ENCODE data around the gene ADCY9.
A peak's percentile ranks its signal among the peaks of the same experiment; 100 is the strongest.
"Not testable (repeated sequence)": the region's sequence is repeated elsewhere in the genome, so short reads cannot be mapped to it uniquely, and the experiment has no call there.

ADCY9 gene

DNA sequence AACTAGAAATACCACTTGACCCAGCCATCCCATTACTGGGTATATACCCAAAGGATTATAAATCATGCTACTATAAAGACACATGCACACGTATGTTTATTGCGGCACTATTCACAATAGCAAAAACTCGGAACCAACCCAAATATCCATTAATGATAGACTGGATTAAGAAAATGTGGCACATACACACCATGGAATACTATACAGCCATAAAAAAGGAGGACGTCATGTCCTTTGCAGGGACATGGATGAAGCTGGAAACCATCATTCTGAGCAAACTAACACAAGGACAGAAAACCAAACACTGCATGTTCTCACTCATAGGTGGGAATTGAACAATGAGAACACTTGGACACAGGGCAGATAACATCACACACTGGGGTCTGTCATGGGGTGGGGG is 174.1 kb downstream of the ADCY9 start:
- not testable (repeated sequence) for H3K27ac ChIP-seq (ENCODE audit: low read depth, low read length); H3K9me3 ChIP-seq (ENCODE audit: control insufficient read depth in 5 of 5, low read length in 5 of 5); H3K9ac ChIP-seq (ENCODE audit: low read length in 5 of 5); H3K4me3 ChIP-seq (ENCODE audit: low read depth in 1 of 5, low read length in 5 of 5); H3K27me3 ChIP-seq (ENCODE audit: control insufficient read depth in 5 of 5, insufficient read depth in 4 of 5, low read length in 5 of 5); H3K36me3 ChIP-seq (ENCODE audit: control insufficient read depth in 5 of 5, insufficient read depth in 5 of 5, low read length in 5 of 5)
- peaks cover 0 to 22% (median 19%) of the 10 kb centered on the region in 5 donors for H3K4me1 ChIP-seq (ENCODE audit: control insufficient read depth in 5 of 5, insufficient read depth in 5 of 5, low read length in 5 of 5)

DNA sequence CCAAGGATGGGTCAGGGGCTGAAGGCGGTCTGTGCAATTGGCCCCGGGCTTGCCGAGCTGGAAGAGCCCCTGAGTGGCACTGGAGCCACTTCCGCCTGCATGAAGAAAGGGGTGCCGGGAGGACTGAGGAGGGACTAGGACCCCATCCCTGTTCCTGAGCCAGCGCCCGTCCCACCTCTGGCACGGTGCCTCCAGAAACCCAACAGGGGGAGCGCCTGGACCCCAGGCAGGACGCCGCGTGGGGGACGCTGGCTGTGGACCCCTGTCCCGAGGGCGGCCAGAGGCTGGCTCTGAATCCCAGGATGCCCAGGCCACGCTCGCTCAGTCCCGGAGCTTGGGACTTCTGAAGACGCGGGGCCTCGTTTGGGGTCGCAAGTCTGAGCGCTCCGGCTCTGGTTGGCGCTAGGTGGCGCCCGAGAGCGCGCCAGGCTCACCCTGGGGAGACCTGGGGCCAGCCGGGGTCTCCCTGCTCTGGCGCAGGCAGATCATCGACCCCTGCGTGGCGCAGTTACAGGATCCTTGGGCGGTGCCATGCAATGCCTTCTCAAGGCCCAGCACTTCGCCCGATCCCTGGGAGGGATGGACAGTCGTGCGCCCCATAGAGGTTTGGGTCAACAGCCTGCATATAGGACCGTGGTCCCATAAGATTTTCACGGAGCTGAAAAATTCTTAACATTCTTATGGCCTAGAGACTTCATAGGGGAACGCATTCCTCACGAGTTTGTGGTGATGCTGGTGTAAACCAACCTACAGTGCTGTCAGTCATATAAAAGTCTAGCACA is 177.2 kb downstream of the ADCY9 start:
- Histone ChIP-seq H3K9me3 (ENCODE audit: control insufficient read depth in 5 of 5, low read length in 5 of 5) (no peaks in the 10 kb centered on the region), H3K27ac (ENCODE audit: low read depth, low read length) (no peak overlapping the region), H3K4me1 (ENCODE audit: control insufficient read depth in 5 of 5, insufficient read depth in 5 of 5, low read length in 5 of 5) (peaks cover 0 to 13% (median 12%) of the 10 kb centered on the region in 5 donors), H3K9ac (ENCODE audit: low read length in 5 of 5) (peak overlapping the region in 3 of 5 donors; percentile 55 to 66 (median 61)), H3K27me3 (ENCODE audit: control insufficient read depth in 5 of 5, insufficient read depth in 4 of 5, low read length in 5 of 5) (peaks cover 0 to 3% (median 2%) of the 10 kb centered on the region in 5 donors), H3K4me3 (ENCODE audit: low read depth in 1 of 5, low read length in 5 of 5) (peak overlapping the region; percentile 58 to 73 (median 67)), H3K36me3 (ENCODE audit: control insufficient read depth in 5 of 5, insufficient read depth in 5 of 5, low read length in 5 of 5) (no peaks in the 10 kb centered on the region)

DNA sequence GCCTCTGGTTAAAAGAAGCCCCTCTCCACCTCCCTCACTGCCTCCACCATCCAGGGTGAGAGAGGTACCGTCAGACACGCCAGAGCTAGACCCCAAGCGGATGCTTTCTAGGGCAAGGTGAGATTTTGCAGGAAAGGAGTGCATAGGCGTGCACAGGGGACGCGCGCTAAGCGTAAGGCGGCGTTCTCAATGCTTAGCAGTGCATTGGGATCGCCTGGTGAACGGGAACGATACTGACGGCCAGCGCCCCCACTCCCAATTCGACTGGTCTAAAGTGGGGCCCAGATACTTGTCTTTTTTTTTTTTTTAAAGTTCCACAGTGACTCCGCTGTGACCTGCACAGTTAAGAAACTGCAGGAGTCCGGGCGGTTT is 177.8 kb downstream of the ADCY9 start:
- H3K9ac ChIP-seq (ENCODE audit: low read length in 5 of 5), result peak overlapping the region in 2 of 5 donors; percentile 55 to 61
- H3K4me3 ChIP-seq (ENCODE audit: low read depth in 1 of 5, low read length in 5 of 5), result peak overlapping the region; percentile 58 to 73 (median 67)

GRCh38 chr16:3937066-3937875 is 179.0 kb downstream of the ADCY9 start:
- Histone ChIP-seq H3K4me3 (ENCODE audit: low read depth in 1 of 5, low read length in 5 of 5) (no peak overlapping the region), H3K4me1 (ENCODE audit: control insufficient read depth in 5 of 5, insufficient read depth in 5 of 5, low read length in 5 of 5) (peaks cover 0 to 13% (median 12%) of the 10 kb centered on the region in 5 donors), H3K27ac (ENCODE audit: low read depth, low read length) (no peak overlapping the region), H3K9me3 (ENCODE audit: control insufficient read depth in 5 of 5, low read length in 5 of 5) (no peaks in the 10 kb centered on the region), H3K27me3 (ENCODE audit: control insufficient read depth in 5 of 5, insufficient read depth in 4 of 5, low read length in 5 of 5) (peaks cover 0 to 3% (median 2%) of the 10 kb centered on the region in 5 donors), H3K9ac (ENCODE audit: low read length in 5 of 5) (no peak overlapping the region), H3K36me3 (ENCODE audit: control insufficient read depth in 5 of 5, insufficient read depth in 5 of 5, low read length in 5 of 5) (no peaks in the 10 kb centered on the region)

More for the DNA sequence above, 177.8 kb downstream of the ADCY9 start:
- Histone ChIP-seq H3K27ac (ENCODE audit: low read depth, low read length) (no peak overlapping the region), H3K27me3 (ENCODE audit: control insufficient read depth in 5 of 5, insufficient read depth in 4 of 5, low read length in 5 of 5) (peaks cover 0 to 3% (median 2%) of the 10 kb centered on the region in 5 donors), H3K36me3 (ENCODE audit: control insufficient read depth in 5 of 5, insufficient read depth in 5 of 5, low read length in 5 of 5) (no peaks in the 10 kb centered on the region), H3K4me1 (ENCODE audit: control insufficient read depth in 5 of 5, insufficient read depth in 5 of 5, low read length in 5 of 5) (peaks cover 0 to 13% (median 12%) of the 10 kb centered on the region in 5 donors), H3K9me3 (ENCODE audit: control insufficient read depth in 5 of 5, low read length in 5 of 5) (no peaks in the 10 kb centered on the region)

DNA sequence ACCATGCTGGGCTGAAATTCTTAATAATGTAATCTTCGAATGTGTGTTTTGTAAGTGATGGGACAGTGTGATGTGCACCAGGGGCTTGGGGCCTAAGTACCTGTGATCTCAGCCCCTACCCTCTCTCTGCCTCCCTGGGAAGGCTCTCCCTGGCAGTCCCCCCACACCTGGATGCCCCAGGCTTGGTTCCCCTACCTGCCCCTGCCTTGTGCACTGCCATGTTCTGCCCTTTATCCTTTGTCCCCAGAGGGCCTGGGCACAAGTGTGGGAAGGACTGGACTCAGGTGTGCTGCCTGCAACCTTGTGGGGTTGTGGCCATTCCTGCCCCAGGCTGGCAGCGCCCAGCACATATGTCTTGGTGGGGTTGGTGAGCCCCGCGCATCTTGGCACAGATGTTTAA is 180.3 kb downstream of the ADCY9 start:
- Histone ChIP-seq H3K36me3 (ENCODE audit: control insufficient read depth in 5 of 5, insufficient read depth in 5 of 5, low read length in 5 of 5) (no peaks in the 10 kb centered on the region), H3K4me1 (ENCODE audit: control insufficient read depth in 5 of 5, insufficient read depth in 5 of 5, low read length in 5 of 5) (peaks cover 0 to 13% (median 12%) of the 10 kb centered on the region in 5 donors), H3K4me3 (ENCODE audit: low read depth in 1 of 5, low read length in 5 of 5) (no peak overlapping the region), H3K9ac (ENCODE audit: low read length in 5 of 5) (no peak overlapping the region), H3K27me3 (ENCODE audit: control insufficient read depth in 5 of 5, insufficient read depth in 4 of 5, low read length in 5 of 5) (peaks cover 0 to 3% (median 2%) of the 10 kb centered on the region in 5 donors), H3K27ac (ENCODE audit: low read depth, low read length) (no peak overlapping the region), H3K9me3 (ENCODE audit: control insufficient read depth in 5 of 5, low read length in 5 of 5) (no peaks in the 10 kb centered on the region)

DNA sequence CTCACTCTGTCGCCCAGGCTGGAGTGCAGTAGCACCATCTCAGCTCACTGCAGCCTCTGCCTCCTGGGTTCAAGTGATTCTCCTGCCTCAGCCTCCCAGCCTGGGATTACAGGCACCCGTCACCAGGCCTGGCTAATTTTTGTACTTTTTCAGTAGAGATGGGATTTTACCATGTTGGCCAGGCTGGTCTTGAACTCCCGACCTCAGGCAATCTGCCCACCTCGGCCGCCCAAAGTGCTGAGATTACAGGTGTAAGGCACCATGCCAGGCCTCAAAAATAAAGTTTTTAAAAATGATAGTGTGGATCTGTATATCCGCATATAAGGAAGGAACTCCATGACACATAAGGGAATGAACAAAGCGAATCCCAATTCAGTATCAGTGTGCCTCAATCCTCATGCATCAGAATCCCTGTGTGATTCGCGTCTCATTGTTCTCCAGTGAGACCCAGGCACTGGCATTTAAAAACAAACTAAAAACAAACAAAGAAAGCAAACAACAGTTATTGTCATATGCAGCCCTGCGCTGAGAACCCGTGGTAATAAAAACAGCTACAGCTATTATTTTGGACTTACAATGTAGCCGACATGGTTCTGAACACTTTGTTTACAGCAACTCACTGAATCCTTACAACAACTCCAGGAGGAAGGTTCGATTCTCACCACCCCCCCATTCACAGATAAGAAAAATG is 181.6 kb downstream of the ADCY9 start:
- H3K4me3 ChIP-seq (ENCODE audit: low read depth in 1 of 5, low read length in 5 of 5), result no peak overlapping the region

GRCh38 chr16:3927147-3927546 is 189.1 kb downstream of the ADCY9 start:
- H3K4me3 ChIP-seq (ENCODE audit: low read depth in 1 of 5, low read length in 5 of 5); H3K4me1 ChIP-seq (ENCODE audit: control insufficient read depth in 5 of 5, insufficient read depth in 5 of 5, low read length in 5 of 5): not testable (repeated sequence)

More for the DNA sequence above, 181.6 kb downstream of the ADCY9 start:
- H3K9ac ChIP-seq (ENCODE audit: low read length in 5 of 5), result no peak overlapping the region
- H3K36me3 ChIP-seq (ENCODE audit: control insufficient read depth in 5 of 5, insufficient read depth in 5 of 5, low read length in 5 of 5), result no peaks in the 10 kb centered on the region
- no peak overlapping the region for H3K27ac ChIP-seq (ENCODE audit: low read depth, low read length)
- H3K4me1 ChIP-seq (ENCODE audit: control insufficient read depth in 5 of 5, insufficient read depth in 5 of 5, low read length in 5 of 5), result peaks cover 0 to 13% (median 12%) of the 10 kb centered on the region in 5 donors
- no peaks in the 10 kb centered on the region for H3K9me3 ChIP-seq (ENCODE audit: control insufficient read depth in 5 of 5, low read length in 5 of 5)
- peaks cover 0 to 3% (median 2%) of the 10 kb centered on the region in 5 donors for H3K27me3 ChIP-seq (ENCODE audit: control insufficient read depth in 5 of 5, insufficient read depth in 4 of 5, low read length in 5 of 5)

GRCh38 chr16:3924763-3925162 is 191.5 kb downstream of the ADCY9 start:
- no peak overlapping the region for H3K27ac ChIP-seq (ENCODE audit: low read depth, low read length)
- no peaks in the 10 kb centered on the region for H3K36me3 ChIP-seq (ENCODE audit: control insufficient read depth in 5 of 5, insufficient read depth in 5 of 5, low read length in 5 of 5)
- H3K27me3 ChIP-seq (ENCODE audit: control insufficient read depth in 5 of 5, insufficient read depth in 4 of 5, low read length in 5 of 5), result peaks cover 0 to 10% (median 7%) of the 10 kb centered on the region in 5 donors
- H3K9ac ChIP-seq (ENCODE audit: low read length in 5 of 5), result no peak overlapping the region
- H3K4me3 ChIP-seq (ENCODE audit: low read depth in 1 of 5, low read length in 5 of 5), result no peak overlapping the region
- H3K4me1 ChIP-seq (ENCODE audit: control insufficient read depth in 5 of 5, insufficient read depth in 5 of 5, low read length in 5 of 5), result no peaks in the 10 kb centered on the region
- H3K9me3 ChIP-seq (ENCODE audit: control insufficient read depth in 5 of 5, low read length in 5 of 5), result peaks cover 0 to 2% (median under 1%) of the 10 kb centered on the region in 5 donors

More at GRCh38 chr16:3927147-3927546, 189.1 kb downstream of the ADCY9 start:
- not testable (repeated sequence) for H3K27ac ChIP-seq (ENCODE audit: low read depth, low read length); H3K27me3 ChIP-seq (ENCODE audit: control insufficient read depth in 5 of 5, insufficient read depth in 4 of 5, low read length in 5 of 5); H3K9ac ChIP-seq (ENCODE audit: low read length in 5 of 5); H3K9me3 ChIP-seq (ENCODE audit: control insufficient read depth in 5 of 5, low read length in 5 of 5); H3K36me3 ChIP-seq (ENCODE audit: control insufficient read depth in 5 of 5, insufficient read depth in 5 of 5, low read length in 5 of 5)

DNA sequence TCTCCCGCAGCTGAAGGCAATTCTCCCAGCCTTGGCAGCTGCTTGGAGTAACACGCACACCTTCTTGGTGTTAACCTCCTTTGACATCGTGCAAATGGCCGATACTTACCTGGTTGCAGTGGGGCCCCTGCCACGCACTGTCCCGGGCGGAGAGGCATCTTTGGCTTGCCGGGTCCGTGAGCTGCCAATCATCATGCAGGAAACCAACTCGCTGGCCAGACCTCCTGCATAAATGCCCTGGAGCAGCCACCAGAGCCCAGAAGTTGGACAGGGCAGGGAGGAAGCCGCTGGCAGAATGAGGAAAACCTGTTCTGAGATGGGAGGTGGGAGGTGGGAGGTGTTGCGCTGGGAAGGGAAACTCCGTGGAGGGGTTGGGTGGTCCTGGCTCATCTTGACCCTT is 194.0 kb downstream of the ADCY9 start:
- peaks cover 0 to 11% (median 8%) of the 10 kb centered on the region in 5 donors for H3K9me3 ChIP-seq (ENCODE audit: control insufficient read depth in 5 of 5, low read length in 5 of 5)
- no peaks in the 10 kb centered on the region for H3K36me3 ChIP-seq (ENCODE audit: control insufficient read depth in 5 of 5, insufficient read depth in 5 of 5, low read length in 5 of 5)
- no peaks in the 10 kb centered on the region for H3K4me1 ChIP-seq (ENCODE audit: control insufficient read depth in 5 of 5, insufficient read depth in 5 of 5, low read length in 5 of 5)
- no peak overlapping the region for H3K4me3 ChIP-seq (ENCODE audit: low read depth in 1 of 5, low read length in 5 of 5)
- no peak overlapping the region for H3K9ac ChIP-seq (ENCODE audit: low read length in 5 of 5)
- no peak overlapping the region for H3K27ac ChIP-seq (ENCODE audit: low read depth, low read length)
- peaks cover 0 to 10% (median 7%) of the 10 kb centered on the region in 5 donors for H3K27me3 ChIP-seq (ENCODE audit: control insufficient read depth in 5 of 5, insufficient read depth in 4 of 5, low read length in 5 of 5)

Measured in subcutaneous abdominal adipose tissue (tissue), 5 donors.